CD4-positive, alpha-beta T cell treated with Interleukin-6 at 100 ng/mL for 8 hours (primary cell): ENCODE results near the gene PRDM2.
A peak's percentile ranks its signal among the peaks of the same experiment; 100 is the strongest.
"Not testable (repeated sequence)": the region's sequence is repeated elsewhere in the genome, so short reads cannot be mapped to it uniquely, and the experiment has no call there.

Experiments
- DNase-seq: peaks from one replicate; pipeline ENCODE4 v3.0.0-alpha.2; 2020; ENCODE audit warnings: mixed read lengths, low spot score

PRDM2 gene

DNA sequence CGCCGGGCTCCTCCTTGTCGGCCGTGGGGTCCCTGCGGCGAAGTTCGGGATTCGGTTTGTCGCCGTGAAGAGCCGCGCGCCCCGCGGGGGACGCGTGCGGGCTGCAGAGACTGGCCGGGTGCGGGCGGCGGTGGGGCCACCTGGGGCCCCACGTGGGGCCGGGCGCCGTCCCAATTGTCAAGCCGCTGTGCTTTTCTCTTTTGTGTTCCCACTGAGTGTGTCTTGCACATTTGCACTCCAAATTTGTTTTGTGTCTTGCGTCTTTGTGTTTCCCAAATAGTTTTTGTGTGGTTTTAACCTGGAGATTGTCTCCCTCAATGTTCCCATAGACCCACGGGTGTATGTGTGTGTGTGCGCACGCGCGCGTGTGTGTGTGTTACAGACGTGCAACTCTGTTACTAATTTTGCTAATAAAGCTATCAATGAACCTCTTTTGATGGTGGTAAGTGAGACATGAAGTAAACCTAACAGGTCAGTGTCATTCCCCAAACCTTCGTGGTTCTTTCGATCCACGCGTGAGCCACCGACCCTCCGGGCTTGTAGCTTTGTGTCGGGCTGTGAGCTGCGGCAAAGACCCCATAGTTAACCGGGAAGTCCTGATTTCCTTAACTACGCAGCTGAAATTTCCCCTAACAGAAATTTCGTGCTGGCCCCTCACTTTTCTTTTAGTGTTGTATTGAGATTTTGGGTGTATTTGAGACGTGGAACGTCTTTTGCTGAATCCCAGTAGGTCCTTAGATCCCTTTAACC is 708 bp downstream of the PRDM2 start:
- DNase-seq, result peak; percentile 39

DNA sequence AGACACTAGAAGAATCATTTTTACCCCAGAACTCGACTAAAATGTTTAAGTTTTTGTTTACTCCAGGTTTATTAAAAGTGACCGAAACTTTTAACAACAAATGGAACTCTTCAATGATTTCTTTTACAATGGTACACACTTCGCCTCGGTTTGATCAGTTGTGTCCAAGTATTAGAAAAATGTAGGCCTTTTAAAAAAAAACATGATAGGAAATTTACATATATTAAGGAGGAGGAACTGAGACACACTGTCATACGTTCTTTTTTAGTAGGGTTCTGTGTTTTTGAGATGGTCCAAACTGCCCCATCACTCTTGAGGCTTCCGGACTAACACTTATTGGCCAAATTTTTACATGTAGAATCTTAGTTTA is 1.3 kb downstream of the PRDM2 start:
- DNase-seq, result no peak

DNA sequence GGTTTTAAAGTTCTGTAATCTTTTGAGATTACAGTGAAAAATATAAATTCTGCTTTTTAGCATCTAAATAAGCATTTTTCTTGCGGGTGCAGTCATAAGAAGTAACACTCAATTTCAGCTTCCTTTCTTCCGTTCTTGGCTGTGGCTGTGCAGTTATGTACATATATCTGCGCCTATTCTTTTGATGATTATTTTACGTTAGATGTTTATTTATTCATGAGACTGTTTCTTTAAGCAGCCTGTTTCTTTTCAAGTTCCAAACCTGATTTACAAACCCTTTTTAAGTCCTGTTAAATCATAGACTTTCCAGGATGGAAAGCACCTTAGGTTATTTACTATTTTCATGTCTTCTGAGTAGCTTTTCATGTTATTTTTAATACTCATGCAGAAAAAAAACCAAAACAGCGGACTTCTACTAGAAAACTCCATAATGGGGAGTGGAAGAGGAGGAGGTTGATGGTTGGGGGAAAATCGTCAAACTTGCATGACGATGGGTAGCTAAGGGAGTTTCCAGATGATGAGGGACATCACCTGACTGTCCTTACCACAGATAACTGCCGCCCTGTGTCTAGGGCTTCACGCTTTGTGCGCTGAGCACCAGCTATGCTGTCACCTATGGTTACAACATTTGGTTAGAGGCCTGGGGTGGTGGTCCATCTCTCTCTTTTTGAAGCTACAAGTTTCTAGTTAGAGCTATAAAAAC is 2.6 kb downstream of the PRDM2 start:
- peak; percentile 56 for DNase-seq

DNA sequence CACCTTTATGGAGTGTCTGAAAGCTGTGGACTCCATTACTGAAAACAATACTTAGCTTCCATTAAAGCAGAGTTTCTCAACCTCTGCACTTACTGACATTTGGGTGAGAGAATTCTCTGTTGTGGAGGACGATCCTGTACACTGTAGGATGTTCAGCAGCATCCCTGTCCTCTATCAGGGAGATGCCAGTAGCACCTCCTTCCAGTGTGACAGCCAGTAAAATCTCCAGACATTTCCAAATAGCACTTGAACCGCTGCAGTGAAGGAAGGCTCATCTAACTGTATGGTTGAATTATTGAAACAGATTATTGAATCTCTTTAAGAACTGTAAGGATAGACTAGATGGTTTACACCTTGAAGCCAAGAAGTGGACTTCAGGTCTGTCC is 3.1 kb downstream of the PRDM2 start:
- no peak for DNase-seq

DNA sequence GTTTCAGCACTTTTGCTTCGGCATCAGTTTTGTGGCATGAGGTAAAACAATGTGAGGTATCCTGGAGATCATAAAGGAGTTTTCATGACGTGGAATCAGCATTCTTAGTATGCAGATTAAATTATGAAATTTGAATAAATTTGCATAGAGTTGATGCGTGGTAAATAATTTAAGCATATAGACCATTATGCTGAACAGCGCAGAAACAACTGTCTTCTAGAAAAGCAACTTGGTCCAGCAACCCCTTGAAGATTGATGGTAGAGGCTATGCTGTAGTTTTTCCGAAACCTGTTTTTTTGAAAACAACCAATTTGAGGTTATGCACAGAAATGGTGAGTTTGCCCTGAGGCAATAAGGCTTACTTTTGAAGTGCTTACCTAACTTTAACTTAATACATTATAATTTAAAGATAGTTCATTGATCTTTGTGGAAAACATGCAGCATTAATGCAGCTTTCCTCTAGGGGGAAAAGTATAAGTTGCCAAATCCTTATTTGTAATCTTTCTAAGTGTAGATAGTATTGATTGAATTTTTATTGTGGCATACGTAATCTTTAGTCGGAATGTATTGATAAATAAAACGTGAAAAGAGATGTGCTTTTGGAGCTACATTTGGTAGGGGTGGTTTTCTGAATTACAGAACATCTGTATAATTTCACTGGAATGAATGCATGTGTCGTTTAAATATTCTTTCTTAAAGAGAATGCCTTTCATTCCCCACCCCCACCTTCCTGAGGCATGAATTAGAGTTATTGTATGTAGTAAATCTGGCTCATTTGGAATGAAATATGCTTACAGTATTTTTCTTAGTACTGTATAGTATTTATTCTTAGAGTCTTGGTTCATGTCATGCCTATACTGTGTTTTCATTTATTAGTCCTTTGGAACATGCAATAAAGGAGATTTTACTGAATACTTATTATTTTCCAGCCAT is 3.8 kb downstream of the PRDM2 start:
- DNase-seq, result no peak

DNA sequence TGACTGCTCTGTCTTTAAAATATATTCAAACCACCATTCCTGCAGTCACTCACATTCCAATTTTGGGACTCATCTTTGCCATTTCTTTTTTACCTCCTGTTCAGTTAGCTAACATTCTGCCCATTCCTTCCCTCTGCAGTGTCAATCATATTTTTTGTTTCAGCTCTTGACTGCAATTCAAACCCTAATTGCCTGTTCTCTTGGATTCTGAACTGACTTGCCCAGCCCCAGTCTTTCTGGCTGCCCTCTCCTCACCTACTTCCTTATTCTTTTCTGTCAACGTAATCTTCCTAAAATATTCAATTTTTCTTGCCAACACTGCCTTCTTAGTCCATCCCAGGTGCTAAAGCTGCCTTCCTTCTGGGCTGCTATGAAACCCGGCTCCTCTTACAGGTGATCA is 6.1 kb downstream of the PRDM2 start:
- no peak for DNase-seq

DNA sequence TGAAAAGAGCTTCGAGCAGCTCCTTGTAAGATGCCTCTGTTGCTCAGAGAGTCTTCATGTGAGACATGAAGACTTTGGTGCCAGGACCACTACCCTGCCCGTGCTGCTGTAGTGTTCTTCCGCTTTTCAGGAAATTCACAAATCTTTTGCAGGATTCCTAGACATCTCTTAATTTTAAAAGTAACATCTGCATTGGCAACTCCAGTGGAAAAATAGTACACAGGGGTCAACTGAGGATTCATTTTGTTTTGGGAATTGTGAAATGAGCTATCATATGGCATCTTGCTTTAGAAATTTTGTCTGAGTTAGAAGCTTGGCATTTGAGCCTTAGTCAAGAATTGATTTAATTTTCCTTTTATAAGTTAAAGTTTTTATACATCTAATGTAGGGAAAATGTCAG is 7.2 kb downstream of the PRDM2 start:
- DNase-seq, result no peak

DNA sequence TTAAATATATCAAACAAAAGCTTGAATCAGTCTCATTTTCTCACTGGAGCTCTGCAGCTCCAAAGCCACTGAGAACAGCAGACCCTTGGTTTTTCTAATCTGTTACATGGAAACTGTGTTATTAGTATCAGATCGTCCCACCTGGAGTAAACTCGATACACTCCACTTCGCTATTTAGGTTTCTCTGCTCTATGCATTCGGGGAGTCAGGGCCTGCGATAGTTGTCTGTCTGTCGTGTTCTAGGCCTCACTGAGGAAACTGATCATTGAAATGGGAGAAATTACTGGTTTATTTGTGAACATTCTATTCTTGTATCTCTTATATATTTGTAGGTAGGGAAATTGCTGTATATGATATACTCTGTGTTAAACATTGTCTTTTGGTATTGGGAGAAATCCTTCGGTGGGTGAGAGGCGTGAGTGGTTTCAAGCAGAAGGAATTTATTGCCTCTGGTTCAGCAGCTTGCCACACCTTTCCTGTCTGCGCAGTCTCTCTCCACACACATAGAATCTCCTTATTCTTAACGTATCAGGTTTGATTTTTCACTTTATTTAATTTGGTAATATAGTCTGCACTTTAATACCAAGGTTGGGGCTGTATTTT is 8.5 kb downstream of the PRDM2 start:
- no peak for DNase-seq

DNA sequence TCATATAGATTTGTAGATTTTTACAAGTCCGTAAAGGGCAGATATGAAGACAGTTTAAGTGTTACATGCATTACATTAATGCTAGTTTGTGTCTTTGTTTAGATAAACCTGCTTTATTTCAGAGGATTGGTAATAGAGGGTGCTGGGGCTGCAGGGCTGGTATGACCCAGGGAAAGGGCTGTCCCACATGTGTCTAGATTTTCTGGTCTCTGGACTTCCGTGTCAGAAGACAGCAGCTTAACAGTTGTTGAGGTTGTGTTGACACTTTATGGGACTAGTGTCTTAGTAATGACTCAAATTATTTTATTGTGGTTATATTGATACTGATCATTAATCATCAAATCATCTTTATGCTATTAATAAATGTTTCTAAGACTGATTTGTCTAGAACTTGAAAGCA is 10.1 kb downstream of the PRDM2 start:
- no peak for DNase-seq

DNA sequence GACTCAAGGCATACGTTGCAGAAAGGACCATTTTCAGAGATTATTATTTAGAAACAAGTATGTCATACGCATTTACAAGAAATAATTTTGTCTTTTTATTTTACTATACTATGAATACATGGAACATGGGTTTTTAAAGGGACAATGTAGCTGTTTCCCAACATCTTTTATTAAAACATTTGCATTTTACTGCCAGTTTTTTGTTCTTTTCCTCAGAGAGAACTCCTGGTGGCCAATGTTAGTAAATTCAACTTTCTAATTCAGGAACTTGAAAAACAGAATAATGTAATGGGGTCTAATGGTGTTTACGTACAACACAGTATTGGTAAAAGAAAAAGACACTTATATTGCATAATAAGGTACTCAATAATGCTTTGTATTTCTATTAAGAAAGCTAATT is 14.9 kb downstream of the PRDM2 start:
- DNase-seq, result no peak

DNA sequence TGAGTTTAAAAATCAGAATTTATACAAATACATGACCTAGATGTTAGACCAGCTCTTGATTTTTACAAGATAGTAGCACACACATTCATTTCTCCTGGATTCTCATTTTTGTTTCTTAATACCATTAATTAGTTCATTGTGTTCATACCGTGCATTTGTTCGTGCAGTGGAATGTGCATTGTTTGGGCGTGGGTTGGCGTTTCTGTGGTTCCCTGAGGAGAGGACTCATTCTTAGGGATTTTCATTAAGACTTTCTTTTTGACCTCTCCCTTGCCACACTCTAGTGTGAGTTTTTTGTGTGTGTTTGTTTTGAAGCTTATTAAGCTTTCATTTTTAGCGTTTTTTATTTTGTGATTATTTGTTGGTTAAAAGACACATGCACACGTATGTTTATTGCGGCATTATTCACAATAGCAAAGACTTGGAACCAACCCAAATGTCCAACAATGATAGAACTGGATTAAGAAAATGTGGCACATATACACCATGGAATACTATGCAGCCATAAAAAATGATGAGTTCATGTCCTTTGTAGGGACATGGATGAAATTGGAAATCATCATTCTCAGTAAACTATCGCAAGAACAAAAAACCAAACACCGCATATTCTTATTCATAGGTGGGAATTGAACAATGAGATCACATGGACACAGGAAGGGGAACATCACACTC is 15.8 kb downstream of the PRDM2 start:
- not testable (repeated sequence) for DNase-seq

DNA sequence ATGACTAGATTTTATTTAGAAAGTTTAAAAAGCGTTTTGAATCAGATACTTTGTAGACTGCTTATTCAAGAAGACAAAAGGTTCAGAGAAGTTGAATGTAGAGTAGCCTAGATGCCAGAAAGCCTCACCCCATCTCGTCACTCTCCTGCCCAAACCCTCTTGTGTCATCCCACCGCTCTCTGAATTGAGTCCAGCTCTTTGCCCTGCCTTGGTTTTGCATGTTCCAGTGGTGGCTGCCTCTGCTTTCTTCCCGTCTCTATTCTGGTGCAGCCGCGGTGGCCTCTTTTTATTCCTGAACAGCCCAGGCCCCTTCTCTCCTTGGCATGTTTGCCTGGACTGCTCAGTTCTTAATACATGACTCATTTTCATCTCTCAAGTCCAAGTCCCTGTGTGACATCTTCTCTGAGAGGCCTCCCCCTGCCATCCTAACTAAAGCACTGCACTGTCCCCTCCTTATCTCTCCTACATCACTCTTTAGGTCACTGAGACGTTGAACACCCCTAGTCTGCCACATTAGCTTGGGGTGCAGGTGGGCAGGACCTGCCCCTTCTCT is 22.9 kb downstream of the PRDM2 start:
- DNase-seq, result no peak

DNA sequence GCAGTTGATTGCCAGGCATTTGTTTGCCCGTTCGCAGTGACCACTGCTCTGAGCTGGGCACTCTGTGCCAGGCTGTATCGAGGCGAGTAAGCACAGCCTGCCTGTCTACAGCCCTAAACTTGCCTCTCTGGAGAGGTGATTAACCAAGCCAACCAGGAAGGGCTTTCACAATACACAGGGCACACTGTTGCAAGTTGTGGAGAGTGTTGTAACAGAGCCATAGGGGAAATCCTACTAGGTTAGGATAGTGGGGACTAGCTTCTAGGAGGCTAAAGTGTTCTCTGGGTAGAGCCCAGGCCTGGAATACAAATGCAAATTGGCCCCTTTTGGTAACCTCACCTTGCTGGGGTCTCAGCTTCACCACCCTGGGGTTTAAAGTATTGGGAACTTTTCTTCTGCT is 23.8 kb downstream of the PRDM2 start:
- DNase-seq, result no peak

DNA sequence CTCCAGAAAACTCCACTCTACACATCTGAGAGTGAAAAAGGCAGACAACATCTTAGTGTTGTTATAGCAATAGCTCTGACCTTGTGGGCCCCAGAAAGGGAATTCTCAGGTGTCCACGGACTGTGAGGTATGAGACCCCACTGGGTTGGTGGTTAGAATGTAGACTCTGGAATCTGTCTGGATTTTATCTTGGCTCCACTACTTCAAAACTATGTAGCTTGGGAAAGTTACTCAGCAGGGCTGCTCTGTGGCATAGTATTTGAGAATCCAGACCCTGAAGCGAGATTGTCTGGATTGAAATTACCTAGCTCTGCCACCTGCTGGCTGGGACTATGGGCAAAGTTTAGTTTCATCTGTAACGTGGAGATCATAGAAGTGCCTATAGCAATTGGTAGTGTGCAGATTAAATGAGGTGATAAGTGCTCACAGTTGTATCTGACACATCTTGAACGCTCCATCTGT is 25.8 kb downstream of the PRDM2 start:
- peak; percentile 60 for DNase-seq

DNA sequence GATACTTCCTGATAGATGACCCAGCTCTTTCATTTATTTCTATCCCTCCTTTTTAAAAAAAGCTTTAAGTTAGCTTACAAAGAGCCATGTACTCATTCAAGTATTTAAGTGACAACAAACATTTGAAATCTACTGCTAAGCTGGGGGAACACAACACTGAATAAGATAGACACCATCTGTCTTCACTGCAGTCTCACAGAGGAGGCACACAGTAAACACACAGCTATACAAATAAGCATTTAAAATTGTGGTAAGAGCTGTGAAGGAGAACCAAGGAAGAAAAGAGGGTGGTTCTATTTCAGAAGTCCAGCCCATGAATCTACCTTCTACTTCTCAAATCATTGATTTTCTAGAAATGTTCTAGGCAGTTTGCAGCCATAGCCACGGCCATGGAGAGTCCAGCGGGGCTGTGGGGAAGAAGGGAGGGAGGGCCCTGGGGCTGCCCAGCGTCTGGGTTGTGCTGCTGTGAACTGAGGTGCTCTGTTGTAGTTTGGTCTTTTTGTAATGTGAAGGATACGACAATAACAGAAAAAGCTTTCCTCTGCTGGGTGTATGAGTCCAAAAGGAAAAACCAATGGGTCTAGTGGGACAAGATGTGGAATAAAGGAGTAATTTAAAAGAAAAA is 28.2 kb downstream of the PRDM2 start:
- no peak for DNase-seq

DNA sequence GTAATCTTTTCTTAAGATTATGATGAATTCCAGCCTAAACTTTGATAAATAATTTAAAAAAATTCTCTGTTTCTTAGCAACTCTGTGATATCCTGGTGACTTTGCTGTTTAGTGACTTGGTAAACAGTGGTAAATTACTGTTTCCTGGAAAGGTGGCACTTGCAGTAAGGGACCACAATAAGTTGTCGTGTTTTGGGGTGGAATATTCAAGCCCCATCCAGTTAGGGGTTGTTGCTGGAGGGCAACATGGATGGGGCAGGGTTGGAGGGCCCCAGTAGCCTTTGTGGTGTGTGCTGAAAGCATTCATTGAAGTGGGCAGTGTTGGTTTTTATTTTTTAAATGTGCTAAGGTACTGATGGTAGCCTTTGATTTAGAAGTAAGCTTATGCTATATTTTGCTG is 30.3 kb downstream of the PRDM2 start:
- peak; percentile 22 for DNase-seq

DNA sequence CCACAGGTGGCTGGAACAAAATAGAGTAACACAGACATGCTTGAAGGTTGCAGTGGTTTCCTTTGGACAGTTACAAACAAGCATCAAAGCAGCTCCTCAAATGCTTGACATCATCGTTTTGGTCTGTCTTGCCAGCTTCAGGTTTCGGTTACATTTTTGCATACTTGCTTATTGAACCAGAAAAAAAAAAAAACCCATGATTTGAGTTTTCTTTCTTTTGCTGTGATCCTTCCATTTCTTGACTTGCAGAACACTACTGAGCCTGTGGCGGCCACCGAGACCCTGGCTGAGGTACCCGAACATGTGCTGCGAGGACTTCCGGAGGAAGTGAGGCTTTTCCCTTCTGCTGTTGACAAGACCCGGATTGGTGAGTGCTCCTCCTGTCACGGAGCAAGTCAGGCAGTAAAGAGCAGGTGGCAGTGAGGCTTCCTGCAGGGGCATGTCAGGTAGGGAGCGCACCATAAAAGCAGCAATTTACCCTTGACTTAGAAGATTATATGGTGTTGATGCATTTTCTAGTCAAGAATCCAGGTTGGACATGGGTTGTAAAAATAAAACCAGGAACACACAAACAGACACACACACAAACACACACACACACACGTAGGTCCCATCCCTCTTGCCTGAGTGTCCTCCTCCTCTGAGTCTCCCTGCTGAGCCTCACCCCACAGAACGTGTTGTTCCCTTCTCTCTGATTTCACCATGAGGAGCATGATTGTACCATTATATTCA is 30.9 kb downstream of the PRDM2 start:
- DNase-seq, result peak; percentile 92

DNA sequence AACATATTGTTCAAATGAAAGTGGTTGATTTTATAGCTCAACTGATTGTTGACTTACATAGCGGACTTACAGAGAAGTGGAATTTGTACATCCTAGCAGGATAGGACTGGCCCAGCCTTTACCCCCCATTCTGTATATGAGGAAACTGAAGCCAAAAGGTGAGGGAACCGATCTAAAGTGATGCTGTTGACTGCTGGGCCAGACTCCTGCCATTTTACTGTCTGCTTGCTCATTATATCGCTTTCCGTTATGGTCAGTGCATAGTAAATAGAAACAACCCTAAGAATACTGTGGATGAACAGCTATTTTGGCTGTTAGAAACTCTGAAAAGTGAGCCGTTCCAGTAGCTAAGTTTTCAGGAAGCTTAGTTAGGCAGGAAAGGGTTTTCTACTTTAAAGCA is 31.9 kb downstream of the PRDM2 start:
- DNase-seq, result no peak

DNA sequence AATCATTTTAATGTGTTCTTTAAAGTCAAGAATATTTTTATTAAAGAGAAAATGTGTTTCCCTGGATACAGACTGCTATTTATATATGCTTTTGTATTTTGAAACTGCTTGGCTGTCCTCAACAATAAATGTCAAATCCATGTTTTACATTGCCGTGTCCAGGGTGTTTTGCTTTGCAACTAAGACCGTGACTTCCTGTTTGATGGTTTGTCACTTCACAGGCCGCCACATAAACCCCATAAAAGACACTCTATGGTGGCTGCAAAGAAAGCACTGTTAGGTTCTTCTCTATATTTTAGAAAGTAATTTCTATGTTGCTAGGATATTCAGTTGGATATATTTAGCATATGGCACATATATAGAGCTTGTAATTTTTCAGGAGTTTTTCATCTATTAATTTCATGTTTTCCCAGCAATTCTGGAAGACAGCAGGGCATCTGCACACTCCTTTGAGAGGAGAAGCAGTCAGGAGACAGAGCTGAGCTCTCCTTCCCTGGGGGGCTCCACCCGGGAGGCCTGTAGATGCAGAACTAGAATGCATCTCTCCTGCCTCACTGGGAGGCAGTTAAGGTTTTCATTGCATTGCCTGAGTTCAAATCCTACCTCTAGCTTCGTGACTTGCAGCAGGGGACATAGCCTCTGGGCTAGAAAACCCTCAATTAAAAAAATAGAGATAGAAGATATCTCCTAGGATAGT is 33.1 kb downstream of the PRDM2 start:
- peak; percentile 67 for DNase-seq

DNA sequence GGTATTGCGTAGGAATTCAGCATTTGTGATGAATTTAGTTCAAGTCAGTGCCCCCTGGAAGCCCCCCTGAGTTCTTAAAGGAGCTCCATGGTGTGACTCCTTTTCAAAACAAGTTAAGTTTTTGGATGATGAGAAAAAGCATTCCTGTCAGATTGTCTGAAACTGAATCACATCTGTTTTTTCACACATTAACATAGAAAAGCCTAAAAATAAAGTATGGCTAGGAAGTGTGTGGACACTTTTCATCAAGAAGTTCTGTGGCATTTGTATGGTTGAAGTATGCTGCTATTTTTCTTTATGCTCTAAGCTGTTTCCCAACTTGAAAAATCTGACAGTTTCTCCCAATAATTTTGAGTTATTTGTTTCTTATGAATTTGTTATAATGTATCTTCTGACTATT is 33.7 kb downstream of the PRDM2 start:
- no peak for DNase-seq
